ENCODE measurements around the gene G6PC3.

The G6PC3 gene

DNA sequence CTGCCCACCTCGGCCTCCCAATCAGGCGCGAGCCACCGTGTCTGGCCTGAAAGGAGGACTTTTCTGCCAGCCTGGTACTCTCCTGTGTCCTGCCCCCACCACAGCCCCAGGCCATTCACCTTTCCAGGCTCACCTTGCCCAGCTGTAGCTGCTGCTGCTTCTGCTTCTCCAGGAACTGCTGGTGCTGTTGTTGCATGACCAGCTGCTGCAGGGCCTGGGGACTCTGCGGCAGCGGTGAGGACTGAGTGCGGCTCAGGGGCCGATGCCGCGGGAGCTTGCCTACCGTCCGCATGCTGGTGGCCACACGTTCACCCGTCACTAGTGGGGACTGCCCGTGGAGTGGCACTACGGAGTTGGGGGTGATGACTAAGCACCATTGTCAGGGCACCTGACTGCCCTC, 17.7 kb downstream of the G6PC3 start:
- Histone ChIP-seq H3K4me1 (ENCODE audit: control insufficient read depth, insufficient read depth, low read length) (peaks cover 10% of the 10 kb centered on the region), H3K36me3 (ENCODE audit: control insufficient read depth in 2 of 2, insufficient read depth in 1 of 2, low read length in 2 of 2) (peaks cover 0 to 53% of the 10 kb centered on the region in 2 experiments; a peak in 2 of 3 replicates), H3K27ac (ENCODE audit: extremely low read depth, low read depth, low read length) (no peak overlapping the region), H3K9me3 (ENCODE audit: control insufficient read depth, insufficient read depth, low read depth, low read length) (no peaks in the 10 kb centered on the region), H3K4me3 (ENCODE audit: low read depth, low read length) (no peak overlapping the region)
- ChIA-PET POLR2A (interaction anchor here (1.4 to 2.4 kb wide), 3 partner anchors 22 to 80 kb away, joined by 4 to 7 read pairs (median 5); partner anchors contain the start of gene LSM12), CTCF (interaction anchor here (0.8 to 8.1 kb wide), 6 partner anchors 16 to 80 kb away, joined by 3 to 98 read pairs (median 8); partner anchors contain the start of gene HDAC5)
- TF ChIP-seq ZSCAN16 (tag by site-specific recombination; IDR thresholded peaks at IDR 0.05) (no peak), SCRT2 (tag by site-specific recombination; IDR thresholded peaks at IDR 0.05) (no peak), ZNF529 (tag by site-specific recombination; IDR thresholded peaks at IDR 0.05; ENCODE audit: insufficient replicate concordance) (no peak)
- TF ChIP-seq, protein P1, sequence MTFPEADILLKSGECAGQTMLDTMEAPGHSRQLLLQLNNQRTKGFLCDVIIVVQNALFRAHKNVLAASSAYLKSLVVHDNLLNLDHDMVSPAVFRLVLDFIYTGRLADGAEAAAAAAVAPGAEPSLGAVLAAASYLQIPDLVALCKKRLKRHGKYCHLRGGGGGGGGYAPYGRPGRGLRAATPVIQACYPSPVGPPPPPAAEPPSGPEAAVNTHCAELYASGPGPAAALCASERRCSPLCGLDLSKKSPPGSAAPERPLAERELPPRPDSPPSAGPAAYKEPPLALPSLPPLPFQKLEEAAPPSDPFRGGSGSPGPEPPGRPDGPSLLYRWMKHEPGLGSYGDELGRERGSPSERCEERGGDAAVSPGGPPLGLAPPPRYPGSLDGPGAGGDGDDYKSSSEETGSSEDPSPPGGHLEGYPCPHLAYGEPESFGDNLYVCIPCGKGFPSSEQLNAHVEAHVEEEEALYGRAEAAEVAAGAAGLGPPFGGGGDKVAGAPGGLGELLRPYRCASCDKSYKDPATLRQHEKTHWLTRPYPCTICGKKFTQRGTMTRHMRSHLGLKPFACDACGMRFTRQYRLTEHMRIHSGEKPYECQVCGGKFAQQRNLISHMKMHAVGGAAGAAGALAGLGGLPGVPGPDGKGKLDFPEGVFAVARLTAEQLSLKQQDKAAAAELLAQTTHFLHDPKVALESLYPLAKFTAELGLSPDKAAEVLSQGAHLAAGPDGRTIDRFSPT (tag by site-specific recombination; IDR thresholded peaks at IDR 0.05), result 0 out of 2 replicates have a peak, but pooled peaks have one; percentile 13

DNA sequence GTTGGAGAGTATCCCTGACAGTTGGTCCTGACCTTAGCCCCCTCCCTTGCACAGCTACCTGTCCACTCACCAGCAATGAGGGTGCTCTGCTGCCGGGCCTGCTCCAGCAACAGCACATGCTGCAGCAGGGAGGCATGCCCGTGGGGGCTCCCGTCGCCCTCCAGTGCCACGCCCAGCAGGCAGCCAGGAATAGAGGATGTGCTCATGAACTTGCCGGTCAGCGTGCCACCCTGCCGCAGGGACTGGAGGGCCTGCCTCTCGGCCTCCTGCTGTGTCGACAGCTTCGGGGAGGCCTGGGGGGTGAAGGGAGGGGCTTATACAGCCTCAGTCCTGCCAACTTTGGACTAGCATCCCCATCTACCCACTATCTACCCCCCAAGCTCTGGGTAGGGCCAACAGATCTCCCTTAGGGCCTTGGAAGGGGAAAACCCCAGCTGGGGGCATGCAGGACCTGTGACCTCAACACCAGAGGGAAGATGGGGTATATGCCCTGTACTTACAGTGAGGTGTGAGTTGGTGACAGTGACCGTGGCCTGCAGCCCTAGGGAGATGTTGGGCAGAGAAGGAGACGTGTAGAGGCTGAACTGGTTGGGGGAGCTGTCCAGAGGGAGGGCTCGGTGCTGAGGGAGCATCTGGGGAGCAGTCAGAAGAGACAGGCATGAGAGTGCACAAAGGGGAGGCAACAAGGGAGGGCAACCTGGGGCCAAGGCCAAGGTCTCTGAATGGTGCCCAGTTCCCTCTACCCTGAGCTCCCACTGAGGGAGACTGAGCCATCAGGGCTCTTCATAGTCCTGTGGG, 20.9 kb downstream of the G6PC3 start:
- TF ChIP-seq, protein P2, sequence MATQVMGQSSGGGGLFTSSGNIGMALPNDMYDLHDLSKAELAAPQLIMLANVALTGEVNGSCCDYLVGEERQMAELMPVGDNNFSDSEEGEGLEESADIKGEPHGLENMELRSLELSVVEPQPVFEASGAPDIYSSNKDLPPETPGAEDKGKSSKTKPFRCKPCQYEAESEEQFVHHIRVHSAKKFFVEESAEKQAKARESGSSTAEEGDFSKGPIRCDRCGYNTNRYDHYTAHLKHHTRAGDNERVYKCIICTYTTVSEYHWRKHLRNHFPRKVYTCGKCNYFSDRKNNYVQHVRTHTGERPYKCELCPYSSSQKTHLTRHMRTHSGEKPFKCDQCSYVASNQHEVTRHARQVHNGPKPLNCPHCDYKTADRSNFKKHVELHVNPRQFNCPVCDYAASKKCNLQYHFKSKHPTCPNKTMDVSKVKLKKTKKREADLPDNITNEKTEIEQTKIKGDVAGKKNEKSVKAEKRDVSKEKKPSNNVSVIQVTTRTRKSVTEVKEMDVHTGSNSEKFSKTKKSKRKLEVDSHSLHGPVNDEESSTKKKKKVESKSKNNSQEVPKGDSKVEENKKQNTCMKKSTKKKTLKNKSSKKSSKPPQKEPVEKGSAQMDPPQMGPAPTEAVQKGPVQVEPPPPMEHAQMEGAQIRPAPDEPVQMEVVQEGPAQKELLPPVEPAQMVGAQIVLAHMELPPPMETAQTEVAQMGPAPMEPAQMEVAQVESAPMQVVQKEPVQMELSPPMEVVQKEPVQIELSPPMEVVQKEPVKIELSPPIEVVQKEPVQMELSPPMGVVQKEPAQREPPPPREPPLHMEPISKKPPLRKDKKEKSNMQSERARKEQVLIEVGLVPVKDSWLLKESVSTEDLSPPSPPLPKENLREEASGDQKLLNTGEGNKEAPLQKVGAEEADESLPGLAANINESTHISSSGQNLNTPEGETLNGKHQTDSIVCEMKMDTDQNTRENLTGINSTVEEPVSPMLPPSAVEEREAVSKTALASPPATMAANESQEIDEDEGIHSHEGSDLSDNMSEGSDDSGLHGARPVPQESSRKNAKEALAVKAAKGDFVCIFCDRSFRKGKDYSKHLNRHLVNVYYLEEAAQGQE (tag by site-specific recombination; IDR thresholded peaks at IDR 0.05), result peak; percentile 55; the same call in 1 of the 2 replicates
- TF ChIP-seq FEZF1 (tag by site-specific recombination; IDR thresholded peaks at IDR 0.05) (no peak), ZIC2 (tag by site-specific recombination; IDR thresholded peaks at IDR 0.05) (0 out of 2 replicates have a peak, but pooled peaks have one; percentile 7), ZNF768 (tag by site-specific recombination; IDR thresholded peaks at IDR 0.05) (no peak), ZFP37 (tag by site-specific recombination; IDR thresholded peaks at IDR 0.05) (no peak), SP2 (tag by site-specific recombination; IDR thresholded peaks at IDR 0.05) (no peak)
- TF ChIP-seq, protein P3, sequence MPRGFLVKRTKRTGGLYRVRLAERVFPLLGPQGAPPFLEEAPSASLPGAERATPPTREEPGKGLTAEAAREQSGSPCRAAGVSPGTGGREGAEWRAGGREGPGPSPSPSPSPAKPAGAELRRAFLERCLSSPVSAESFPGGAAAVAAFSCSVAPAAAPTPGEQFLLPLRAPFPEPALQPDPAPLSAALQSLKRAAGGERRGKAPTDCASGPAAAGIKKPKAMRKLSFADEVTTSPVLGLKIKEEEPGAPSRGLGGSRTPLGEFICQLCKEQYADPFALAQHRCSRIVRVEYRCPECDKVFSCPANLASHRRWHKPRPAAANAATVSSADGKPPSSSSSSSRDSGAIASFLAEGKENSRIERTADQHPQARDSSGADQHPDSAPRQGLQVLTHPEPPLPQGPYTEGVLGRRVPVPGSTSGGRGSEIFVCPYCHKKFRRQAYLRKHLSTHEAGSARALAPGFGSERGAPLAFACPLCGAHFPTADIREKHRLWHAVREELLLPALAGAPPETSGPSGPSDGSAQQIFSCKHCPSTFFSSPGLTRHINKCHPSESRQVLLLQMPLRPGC (tag by site-specific recombination; IDR thresholded peaks at IDR 0.05), result no peak
- ChIA-PET CTCF (no interaction called here), POLR2A (interaction anchor here (1.2 kb wide), 1 partner anchor 32 kb away, joined by 3 read pairs; the partner anchor contains the start of gene HDAC5)
- Histone ChIP-seq H3K4me1 (ENCODE audit: control insufficient read depth, insufficient read depth, low read length) (peaks cover 17% of the 10 kb centered on the region), H3K9me3 (ENCODE audit: control insufficient read depth, insufficient read depth, low read depth, low read length) (no peaks in the 10 kb centered on the region), H3K4me3 (ENCODE audit: low read depth, low read length) (no peak overlapping the region), H3K27ac (ENCODE audit: extremely low read depth, low read depth, low read length) (no peak overlapping the region), H3K36me3 (ENCODE audit: control insufficient read depth in 2 of 2, insufficient read depth in 1 of 2, low read length in 2 of 2) (peaks cover 0 to 35% of the 10 kb centered on the region in 2 experiments; a peak in 2 of 3 replicates)

DNA sequence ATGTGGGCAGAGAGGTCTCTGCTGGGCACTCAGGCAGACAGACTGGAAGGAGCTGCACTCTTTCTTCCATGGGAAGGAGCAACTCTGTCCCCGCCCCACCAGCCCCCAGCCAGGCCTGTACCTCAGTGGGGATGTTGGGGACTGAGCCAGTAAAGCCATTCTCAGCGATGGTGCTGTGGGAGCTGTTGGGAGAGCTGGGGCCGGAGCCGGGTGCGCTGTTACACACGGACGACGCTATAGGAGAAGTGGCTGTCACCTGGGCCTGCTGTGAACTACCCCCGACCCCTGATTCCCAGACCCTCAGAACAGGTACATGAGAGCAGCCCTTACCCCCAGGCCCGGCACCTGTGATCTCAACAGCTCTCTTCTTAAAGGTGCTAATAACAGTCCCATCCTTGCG, 21.5 kb downstream of the G6PC3 start:
- H3K4me3 ChIP-seq (ENCODE audit: low read depth, low read length), result no peak overlapping the region
- CTCF ChIA-PET, result no interaction called here
- peaks cover 13% of the 10 kb centered on the region; the same call in 1 of the 2 replicates for H3K4me1 ChIP-seq (ENCODE audit: control insufficient read depth, insufficient read depth, low read length)
- peaks cover 0 to 34% of the 10 kb centered on the region in 2 experiments; a peak in 2 of 3 replicates for H3K36me3 ChIP-seq (ENCODE audit: control insufficient read depth in 2 of 2, insufficient read depth in 1 of 2, low read length in 2 of 2)
- H3K27ac ChIP-seq (ENCODE audit: extremely low read depth, low read depth, low read length), result no peak overlapping the region
- H3K9me3 ChIP-seq (ENCODE audit: control insufficient read depth, insufficient read depth, low read depth, low read length), result no peaks in the 10 kb centered on the region
- POLR2A ChIA-PET, result interaction anchor here (1.2 kb wide), 1 partner anchor 32 kb away, joined by 3 read pairs; the partner anchor contains the start of gene HDAC5
- TF ChIP-seq ZNF138 (tag by site-specific recombination; IDR thresholded peaks at IDR 0.05; ENCODE audit: borderline replicate concordance) (no peak), HOXD13 (CRISPR knock-in tag; IDR thresholded peaks at IDR 0.05; ENCODE audit: borderline replicate concordance) (no peak), OSR2 (tag by site-specific recombination; IDR thresholded peaks at IDR 0.05) (no peak), ZNF155 (tag by site-specific recombination; IDR thresholded peaks at IDR 0.05) (no peak), ZNF146 (tag by site-specific recombination; IDR thresholded peaks at IDR 0.05) (no peak), TCF7L2 (IDR thresholded peaks at IDR 0.05; ENCODE audit: borderline replicate concordance, low read depth, low read length) (no peak), YY1 (tag by site-specific recombination; IDR thresholded peaks at IDR 0.05) (no peak), ZNF514 (tag by site-specific recombination; IDR thresholded peaks at IDR 0.05) (no peak), ZBTB48 (tag by site-specific recombination; IDR thresholded peaks at IDR 0.05) (no peak)
- TF ChIP-seq, protein P4, sequence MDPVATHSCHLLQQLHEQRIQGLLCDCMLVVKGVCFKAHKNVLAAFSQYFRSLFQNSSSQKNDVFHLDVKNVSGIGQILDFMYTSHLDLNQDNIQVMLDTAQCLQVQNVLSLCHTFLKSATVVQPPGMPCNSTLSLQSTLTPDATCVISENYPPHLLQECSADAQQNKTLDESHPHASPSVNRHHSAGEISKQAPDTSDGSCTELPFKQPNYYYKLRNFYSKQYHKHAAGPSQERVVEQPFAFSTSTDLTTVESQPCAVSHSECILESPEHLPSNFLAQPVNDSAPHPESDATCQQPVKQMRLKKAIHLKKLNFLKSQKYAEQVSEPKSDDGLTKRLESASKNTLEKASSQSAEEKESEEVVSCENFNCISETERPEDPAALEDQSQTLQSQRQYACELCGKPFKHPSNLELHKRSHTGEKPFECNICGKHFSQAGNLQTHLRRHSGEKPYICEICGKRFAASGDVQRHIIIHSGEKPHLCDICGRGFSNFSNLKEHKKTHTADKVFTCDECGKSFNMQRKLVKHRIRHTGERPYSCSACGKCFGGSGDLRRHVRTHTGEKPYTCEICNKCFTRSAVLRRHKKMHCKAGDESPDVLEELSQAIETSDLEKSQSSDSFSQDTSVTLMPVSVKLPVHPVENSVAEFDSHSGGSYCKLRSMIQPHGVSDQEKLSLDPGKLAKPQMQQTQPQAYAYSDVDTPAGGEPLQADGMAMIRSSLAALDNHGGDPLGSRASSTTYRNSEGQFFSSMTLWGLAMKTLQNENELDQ (tag by site-specific recombination; IDR thresholded peaks at IDR 0.05; ENCODE audit: low read depth), result no peak
